HG03342 (cell line): ENCODE results near the gene C1orf198.
A peak's percentile ranks its signal among the peaks of the same experiment; 100 is the strongest.

Experiments
- ATAC-seq: cut with Tn5 transposase; IDR thresholded peaks from one replicate; pipeline ENCODE4 v1.9.1; 2021; ENCODE audit warnings: mild to moderate bottlenecking, moderate library complexity; ENCODE audit not compliant: unreplicated experiment

C1orf198 gene

DNA sequence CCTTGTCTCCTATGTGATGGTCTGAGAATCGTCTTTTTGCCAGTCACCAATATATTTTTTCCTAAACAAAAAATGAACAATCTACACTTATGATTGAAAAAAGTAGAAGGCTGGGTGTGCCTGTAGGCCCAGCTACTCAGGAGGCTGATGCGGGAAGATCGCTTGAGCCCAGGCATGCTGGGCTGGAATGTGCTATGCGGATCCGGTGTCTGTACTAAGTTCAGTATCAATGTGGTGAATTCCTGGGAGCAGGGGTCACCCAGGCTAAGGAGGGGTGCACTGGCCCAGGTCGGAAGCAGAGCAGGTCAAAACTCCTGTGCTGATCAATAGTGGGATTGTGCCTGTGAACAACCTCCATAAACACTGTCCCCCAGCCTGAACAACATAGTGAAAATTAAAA lies 25.7 kb upstream of the C1orf198 start:
- ATAC-seq = no peak

DNA sequence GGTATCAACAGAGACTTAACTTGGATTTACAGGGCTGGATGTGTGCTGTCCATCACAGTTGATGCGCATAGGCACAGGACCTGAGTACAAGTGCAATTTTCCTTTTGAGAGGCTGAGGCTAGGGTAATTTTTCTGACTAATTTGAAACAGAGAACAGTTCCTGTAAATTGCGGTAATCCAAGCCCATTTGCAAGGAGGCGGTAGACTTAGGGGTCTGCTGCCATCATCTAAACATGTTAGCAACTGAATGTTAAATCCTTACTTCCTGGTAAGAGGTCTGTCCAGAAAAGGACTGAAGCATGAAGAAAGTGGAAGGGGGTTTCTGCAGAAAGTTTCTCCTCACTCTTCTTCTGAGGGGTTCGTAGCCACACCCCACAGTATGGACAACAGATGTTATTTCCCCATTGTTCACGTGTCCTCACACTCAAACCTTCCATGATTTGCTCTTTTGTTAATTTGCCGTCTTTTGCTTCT lies 23.7 kb upstream of the C1orf198 start:
- peak; percentile 70 for ATAC-seq

DNA sequence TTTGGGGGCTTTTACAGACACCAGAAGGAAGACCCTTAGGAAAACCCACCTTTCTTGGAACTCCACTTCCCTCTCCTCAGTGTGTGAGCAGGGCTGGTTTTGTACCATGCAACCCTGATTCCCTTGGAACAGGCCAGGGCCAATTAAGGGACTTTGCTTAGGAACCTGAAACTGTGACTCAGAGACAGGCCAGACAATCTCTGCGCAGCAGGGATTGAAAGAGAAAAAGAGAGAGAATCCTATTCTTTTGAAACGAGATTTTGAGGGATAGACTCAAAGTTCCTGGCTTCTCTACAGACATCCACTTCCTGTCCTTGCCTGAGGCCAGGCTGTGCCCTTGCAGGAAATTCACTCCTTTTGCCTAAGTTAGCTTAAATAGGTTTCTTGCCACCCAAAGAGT lies 23.1 kb upstream of the C1orf198 start:
- no peak for ATAC-seq

DNA sequence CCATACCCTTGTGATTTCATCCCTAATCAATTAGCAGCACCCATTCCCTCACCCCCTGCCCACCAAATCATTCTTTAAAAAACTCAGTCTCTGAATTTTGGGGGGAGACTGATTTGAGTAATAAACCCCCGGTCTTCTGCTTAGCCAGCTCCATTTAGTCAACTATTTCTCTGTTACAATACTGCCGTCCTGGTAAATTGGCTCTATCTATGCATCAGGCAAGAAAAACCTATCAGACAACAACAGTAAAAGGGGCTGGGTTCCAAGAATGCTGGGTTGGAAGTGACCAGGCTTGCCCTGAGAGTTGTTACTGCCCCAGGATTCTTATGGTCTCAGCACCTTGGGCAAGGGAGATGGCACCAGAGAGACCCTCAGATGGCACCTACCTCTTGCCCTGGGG lies 16.3 kb upstream of the C1orf198 start:
- ATAC-seq = no peak

DNA sequence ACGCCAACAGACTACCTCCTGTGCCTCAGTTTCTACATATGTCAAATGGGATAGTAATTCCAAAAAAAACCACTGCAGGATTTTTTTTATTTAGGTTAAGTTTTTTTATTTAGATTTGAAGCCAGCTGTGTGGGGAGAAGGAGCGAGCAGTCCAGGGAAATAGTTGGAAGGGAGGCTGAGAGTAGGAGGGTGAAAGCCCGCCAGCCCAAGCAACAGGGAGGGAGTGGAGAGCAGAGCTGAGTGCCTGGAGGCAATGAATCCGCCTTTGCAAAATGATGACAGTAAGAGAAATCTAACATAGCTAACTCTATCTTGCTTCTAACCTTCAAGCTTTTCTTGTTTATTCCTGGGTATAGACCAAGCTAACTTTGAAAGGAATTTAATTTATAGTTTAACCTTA lies 15.6 kb upstream of the C1orf198 start:
- ATAC-seq = no peak

DNA sequence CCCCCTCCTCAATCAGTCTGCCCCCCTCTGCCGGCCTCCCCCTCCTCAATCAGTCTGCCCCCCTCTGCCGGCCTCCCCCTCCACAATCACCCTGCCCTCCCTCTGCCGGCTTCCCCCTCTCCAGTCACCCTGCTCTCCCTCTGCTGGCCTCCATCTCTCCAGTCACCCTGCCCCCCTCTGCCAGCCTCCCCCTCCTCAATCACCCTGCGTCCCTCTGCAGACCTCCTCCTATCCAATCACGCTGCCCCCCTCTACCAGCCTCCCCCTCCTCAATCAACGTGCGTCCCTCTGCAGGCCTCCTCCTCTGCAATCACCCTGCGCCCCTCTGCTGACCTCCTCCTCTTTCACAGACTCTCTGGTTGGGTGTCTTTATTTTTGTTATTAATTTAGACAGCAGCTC lies 11.5 kb upstream of the C1orf198 start:
- ATAC-seq = no peak

DNA sequence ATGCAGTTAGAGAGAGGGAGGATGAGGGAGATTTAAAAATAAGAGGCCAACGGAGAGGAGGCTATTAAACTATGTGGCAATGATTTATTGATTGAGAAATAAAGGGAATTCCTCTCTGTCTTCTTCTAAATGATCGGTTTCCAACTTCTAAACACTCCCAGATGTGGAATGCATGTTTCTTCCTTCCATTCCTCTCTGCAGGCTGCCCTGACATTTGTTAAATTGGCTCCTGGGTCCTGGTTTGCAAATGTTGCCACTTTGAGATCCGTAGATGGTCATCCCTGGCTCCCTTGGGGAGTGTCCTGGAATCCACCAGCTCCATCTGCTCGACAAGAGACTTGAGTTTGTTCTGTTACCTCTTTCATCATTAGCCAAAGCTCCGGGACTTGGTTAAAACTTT lies 10.3 kb upstream of the C1orf198 start:
- ATAC-seq = no peak

DNA sequence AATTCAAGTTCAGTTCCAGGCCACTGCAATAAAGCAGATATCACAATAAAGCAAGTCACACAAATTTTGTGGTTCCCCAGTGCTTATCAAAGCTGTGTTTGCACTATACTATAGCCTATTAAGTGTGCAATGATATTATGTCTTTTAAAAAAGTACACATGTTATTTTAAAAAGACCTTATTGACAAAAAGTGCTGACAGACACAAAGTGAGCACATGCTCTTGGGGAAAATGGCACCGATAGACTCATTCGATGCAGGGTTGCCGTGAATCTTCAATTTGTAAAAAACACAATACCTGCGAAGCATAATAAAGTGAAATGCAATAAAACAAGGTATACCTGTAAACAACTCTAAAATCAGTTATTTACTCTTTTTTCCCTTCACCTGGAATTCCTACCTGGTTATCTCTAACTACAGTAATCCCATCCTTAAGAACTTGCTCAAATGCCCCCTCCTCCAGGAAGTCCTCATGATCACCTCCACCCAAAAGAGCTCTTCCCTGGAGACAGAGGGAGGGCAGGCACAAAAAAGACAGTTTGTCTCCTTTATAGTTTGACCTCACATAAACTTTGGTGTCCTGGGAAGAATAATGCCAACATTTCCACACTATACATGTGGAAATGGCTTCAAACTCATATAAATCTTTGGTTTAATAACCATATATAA lies 9.7 kb upstream of the C1orf198 start:
- no peak for ATAC-seq

DNA sequence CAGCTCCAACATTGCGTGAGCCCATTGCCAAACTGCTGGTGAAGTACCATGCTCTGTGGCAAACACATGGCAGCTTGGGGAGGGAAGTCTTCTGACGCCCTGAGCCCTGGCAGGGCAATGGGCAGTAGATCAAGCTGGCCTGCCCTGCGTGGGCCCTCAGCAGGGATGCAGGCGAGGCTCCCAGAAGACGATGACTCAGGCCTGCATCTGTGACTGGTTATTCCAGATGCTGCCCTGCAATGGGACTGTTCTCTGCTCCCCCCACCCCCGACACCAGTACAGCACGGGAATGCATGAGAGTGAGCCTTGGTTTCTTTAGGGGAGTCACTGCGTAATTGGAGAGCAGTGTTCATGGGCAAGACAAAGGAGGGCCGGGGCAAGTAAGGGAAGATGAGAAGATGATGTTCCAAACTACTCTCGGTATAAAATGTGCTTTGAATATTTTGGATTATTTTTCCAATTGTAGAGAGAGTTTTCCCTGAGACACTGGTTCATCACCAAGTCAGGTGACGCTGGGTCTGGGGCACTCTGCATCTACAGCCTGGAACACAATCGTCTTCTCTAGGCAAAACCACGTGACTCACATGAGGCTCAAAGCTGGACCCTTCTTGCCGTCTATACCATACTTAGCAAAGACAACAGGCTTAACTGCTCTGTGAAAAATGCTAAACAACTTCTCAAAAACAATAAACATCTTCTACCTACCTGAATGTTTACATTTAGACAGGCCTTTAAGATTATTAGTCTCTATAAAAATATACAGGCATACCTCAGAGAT lies 9.0 kb upstream of the C1orf198 start:
- ATAC-seq = no peak

DNA sequence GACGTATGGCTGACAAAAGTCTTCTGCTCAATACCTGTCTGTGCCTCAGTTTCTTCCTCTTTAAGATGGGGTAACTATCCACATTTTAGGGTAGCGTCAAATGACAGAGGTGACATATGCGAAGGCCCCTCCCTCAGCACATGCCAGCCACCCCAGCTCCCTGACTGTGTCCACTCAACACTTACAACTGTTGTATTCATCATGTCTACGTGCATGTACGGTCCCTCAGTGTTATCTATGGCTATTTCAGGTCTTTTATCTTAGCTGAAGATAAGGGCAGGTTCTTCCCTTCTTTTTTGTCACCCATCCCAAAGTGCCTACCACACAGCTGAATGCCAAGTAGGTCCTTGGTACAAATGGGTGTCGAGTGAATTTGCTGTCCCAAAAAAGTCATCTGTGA lies 8.3 kb upstream of the C1orf198 start:
- ATAC-seq = no peak

DNA sequence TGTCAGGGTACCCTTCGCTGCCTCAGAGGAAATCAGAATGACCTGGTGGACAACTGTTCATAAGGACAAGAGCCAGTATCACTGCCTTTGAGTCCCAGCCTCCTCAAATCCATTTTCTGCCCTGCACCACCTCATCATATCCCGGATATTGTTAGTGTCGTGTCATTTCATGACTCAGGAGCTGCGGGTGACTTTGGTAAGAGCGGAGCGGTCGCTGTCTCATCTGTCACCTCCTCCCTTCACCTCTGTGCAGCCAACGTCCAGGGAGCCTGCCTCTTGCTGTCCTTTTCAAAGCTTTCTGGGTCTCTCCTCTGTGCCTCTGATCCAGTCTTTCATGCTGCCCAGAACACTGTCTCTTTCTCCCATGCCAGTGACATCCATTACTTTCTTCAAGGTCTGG lies 7.0 kb upstream of the C1orf198 start:
- ATAC-seq = no peak

DNA sequence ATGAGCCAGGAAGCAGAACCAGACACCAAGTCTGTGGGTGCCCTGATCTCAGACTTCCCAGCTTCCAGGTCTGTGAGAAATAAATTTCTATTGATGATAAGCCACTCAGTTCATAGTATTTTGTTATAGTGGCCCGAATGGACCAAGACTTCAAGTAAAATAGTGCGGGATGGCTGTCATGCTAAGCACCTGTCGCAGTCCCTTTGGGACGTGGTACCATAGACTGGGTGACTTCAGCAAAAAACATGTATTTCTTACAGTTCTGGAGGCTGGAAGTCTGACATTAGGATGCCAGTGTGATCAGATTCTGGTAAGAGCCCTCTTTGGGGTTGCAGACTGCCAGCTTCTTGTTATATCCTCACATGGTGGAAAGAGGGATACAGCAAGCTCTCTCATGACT lies 2.6 kb upstream of the C1orf198 start:
- ATAC-seq = no peak

DNA sequence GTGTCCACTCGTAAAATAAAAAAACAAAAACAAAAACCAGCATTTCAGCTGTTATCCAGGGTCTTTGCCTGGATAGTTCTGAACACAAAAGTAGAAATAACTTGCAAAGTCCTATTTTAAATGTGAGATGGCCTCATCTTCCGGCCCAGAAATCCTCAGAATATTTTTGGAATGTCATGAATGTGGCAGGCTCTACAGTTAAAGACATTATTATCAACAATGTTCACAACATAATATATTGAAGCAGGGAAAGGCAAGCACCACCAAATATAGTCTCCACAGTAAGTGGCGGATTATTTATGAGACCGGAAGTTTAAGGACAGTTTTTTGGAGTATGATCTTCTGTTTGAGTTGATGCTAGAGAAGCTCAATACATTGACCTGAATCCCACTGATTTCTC lies 1.2 kb upstream of the C1orf198 start:
- ATAC-seq = no peak

DNA sequence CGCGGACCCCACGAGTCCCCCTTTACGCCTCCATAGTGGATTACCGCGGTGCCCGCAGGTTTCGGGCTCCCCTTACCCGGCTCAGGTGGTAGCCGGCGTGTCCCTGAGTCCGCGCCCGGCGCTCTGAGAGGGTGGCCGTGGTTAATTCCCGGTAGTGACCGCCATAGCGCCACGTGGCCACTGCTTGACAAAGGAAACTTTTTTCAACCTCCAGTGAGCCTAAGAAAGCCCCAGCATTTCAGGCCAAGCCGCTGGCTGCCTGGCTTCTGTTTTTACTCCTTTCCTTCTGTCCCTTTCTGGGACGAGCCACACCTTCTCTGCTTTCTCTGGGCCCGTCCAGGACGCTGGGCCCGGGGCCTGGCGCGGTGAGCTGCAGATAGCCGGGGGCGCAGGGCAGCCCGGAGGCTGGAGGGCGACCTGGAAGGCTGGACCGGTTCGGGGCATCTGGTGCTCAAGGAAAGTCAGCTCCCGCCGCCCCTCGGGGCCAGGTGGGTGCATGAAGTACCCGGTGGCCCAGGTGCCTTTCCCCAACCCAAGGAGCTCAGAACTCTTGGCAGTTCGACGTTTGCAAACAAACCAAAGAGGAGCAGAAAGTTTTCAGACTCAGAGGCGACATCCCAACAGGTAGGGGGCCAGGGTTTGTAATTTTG lies 540 bp upstream of the C1orf198 start:
- ATAC-seq = peak; percentile 30

DNA sequence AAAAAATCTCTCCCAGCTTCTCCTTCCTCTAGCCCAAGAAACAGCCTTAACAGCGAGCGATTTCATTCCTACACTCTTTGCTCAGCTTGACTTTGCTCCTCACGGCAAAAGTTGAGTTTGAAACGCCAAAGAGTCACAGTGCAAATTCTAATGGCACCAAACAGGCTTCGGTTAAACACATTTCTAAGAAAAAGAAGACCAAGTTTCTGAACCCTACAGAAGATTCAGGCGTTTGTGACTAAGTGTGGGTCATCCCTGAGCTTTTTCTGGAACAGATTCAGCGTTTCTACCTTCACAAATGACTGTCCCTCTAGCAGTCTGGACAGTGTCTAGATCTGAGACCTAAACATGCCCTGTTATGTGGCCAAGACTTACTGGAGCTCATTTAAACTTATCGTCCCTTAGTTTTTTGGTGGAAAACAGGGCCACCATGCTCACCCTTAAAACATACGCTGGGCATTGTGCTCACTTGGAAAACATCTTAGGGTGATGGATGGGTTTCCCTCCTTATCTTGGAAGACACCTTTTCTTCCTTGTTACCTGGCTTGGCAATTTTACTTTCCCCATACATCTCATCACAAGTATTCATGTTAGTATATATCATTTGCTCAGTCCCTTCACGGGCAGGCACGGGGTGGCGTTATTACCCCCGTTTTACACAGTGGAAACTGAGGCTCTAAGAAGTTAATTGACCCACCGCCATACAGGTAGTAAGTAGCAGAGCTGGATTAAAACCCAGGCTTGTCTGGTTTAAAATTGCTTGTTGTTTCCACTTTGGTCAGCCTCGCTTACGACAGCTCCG lies 1.0 kb downstream of the C1orf198 start:
- no peak for ATAC-seq

DNA sequence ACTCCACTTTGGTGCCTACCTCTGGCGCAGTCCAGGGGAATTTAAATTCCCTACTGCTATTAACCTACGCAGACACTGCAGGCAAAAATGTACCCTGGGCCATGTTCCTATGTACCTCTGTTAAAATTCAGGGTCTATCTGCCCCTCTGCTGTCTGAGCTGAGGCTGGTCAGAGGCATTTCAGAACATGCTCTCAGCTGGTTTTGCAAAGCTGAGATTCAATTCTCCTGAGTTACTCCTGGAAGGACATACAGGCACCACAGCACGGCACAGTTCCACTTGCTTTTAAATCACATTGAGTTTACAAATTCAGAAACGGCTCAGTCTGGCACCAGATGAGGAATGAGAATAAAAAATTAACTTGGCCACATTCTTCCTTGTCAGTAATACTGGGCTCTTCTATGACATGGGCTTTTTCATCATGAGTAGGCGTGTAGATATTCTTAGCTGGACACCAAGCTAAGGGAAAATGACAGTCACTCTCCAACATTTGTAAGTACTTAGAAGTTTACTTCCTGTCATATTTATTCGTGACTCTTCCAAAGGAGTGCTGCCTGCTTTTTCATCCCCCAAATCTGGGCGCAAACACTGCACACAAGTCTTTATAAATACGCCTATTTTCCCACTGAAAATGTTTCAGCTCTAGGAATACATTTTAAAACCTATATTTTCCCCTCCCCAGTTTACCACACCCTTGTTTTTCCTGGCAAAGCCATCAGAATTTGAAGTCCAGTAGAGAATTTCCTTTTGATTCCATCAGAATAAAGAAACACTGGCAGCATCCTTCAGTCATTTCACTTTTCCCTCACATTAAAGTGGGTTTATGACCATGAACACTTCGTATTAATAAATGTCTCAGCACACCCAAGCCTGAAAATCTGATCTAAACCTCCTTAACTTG lies 1.9 kb downstream of the C1orf198 start:
- ATAC-seq = no peak

DNA sequence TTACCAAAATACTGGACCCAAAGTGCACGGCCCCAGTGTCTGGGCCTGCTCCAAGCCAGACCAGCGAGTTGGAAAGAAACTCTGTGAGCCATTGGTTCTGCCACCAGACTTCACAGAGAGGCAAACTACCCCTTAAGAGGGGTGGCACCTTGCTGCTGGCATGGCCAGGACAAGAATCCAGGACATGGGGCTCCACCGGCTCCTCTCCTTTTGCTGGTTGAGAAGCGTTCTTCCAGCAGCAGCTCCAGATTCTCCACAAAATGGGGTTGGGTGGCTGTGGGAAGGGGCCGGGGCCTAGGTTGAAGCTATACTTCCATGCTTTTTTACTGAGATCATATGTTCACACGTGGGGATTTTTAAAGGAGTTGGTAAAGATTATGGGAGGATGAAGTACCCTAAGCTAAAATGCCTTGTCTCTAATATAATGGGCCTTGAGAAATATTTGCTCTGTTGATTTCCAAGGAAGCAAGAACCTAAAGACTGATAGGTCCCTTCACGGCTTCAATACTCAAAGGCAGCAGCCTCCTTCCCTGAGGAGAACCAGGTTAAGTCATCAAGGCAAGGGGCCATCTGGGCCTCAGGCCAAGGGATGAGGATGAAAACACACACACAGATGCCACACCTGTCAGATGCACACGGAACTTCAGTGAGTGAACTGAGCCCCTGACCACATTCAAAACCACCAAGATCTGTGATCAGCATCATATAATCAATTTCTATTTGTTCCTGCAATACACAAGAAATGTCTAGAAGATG lies 3.1 kb downstream of the C1orf198 start:
- no peak for ATAC-seq

DNA sequence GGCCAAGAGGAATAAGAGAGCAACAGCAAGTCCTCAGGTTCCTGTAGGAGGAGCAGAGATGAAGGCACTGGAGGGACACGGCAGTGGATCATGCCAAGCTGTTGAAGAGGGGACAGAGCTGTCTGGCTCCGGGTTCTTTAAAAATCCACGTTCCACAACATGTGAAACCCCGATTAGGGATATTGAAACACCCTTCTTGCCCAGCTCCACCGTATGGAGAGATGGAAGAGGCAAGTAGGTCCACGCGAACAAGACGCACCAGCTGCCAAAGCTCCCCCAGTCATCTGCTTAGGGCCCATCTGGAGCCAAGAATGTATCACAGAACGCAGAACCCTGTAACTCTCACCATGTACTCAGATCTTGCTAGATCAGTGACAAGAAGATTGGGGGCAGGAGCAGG lies 3.9 kb downstream of the C1orf198 start:
- no peak for ATAC-seq

DNA sequence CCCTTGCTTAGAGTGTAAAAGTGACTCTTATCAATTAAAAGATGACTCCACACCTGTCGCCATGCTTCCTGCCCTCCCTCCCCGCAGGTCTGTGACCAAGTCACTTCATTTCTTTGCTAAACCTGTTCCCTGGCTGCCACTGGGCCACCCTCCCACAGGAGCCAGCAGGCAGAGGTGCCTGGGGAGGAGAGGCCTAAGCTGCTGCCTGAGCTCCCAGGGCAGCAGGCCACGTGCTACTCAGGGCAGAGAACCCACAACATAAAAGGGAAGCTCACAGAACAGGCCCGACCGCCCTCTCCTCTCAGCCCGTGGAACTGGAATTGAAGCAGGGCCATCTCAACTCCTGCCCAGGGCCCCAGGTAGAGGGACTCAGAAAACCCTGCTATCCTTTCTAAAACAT lies 4.9 kb downstream of the C1orf198 start:
- ATAC-seq = no peak
